GM21529 (cell line): ENCODE results near the gene RPA3.
"Not testable (repeated sequence)": the region's sequence is repeated elsewhere in the genome, so short reads cannot be mapped to it uniquely, and the experiment has no call there.

ENCODE experiments used
- ATAC-seq: cut with Tn5 transposase; IDR thresholded peaks from one replicate; pipeline ENCODE4 v1.9.1; 2021; ENCODE audit not compliant: unreplicated experiment

Gene RPA3

DNA sequence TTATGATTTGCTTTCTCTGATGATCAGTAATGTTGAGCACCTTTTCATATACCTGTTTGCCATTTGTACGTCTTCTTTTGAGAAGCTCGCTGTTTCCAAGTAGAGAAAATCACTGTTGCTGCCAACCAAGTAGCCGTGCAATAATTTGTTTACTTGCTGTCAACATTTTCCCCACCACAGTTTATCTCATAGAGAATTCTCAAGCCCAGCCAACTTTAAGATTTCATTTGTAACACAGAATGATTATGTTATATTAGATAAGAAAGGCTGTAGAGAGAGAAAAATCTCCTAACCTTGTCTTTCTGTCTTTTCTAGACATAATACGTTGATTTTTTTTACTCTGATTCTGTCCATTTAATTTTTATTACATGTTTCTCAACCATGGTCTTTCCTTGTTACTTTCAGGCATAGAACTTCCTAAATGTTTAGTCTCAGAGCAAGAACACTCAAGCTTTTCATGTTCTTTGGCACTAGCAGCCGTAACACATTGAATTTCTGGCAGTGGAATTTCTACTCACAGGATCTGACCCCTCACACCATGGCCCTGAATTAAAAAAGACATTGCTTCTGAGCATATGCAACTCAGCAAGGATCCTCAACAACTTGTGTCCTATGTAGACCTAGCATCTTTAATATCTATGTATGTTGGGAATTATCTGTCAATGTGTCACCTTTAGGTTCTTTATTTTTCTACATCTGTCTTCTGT, 23.1 kb downstream of the RPA3 start:
- no peak for ATAC-seq

DNA sequence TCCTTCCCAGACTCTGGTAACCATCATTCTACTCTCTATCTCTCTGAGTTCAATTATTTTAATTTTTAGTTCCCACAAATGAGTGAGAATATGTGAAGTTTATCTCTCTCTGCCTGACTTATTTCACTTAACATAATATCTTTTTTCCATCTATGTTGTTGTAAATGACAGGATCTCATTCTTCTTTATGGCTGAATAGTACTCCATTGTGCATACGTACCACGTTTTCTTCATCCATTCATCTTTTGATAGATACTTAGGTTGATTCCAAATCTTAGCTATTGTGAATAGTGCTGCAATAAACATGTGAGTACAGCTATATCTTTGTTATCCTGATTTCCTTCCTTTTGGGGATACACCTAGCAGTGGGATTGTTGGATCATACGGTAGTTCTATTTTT, 23.9 kb downstream of the RPA3 start:
- ATAC-seq, result no peak

- ATAC-seq, result no peak
These were observed 24.5 kb downstream of the RPA3 start for GRCh38 chr7:7693881-7694280.

GRCh38 chr7:7688956-7689355, 29.5 kb downstream of the RPA3 start:
- no peak for ATAC-seq

- no peak for ATAC-seq
These were observed 30.1 kb downstream of the RPA3 start for GRCh38 chr7:7688310-7688709.

- ATAC-seq, result no peak
These were observed 30.6 kb downstream of the RPA3 start for GRCh38 chr7:7687800-7688199.

DNA sequence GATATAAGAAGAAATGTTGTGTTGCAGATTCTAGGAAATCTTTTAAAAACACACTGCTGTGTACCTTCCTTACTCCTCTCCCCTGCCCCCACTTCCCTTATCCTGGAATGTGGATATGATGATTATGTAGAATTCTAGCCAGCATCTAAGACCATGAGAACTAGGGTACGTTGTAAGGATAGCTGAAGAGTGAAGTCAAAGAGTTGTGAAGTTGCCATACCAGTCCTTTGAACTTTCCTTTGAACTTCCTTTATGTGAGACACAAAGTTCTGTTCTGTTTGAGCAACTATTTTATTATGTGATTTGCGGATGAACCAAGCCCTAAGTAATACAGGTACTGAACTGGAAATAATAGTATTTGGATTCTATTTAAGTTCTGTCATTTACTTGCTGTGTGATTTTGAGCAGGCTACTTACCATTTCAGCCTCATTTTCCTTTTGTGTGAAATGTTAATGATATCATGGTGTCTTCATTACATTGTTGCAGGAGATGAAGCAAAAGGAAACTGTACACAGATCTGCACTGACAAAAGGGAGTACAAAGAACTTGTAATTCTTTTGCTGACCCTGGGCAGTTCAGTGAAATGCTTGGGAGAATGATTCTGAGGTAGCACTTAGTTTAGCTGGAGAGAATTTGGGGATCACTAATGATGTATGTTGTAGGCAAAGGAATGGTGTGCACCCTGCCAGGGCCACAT, 31.4 kb downstream of the RPA3 start:
- no peak for ATAC-seq

GRCh38 chr7:7682861-7683260, 35.5 kb downstream of the RPA3 start:
- no peak for ATAC-seq

DNA sequence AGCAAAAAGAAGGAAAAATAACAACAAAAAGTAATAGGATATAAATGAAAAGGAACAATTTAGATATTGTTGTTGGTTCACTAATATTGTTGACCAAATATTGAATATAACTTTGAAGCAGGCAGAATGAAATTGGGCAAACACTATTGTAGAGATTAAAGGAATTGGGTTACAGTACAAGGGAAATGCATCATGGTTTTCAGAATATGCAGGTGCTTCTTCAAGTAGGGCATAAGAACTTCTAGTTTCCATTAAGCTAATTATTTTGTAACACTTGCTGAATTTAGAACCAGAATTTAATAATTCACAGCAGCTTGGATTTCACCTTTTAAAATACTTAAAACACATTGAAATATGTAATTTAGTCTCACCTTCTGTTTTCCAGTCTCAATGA, 36.5 kb downstream of the RPA3 start:
- ATAC-seq, result no peak

DNA sequence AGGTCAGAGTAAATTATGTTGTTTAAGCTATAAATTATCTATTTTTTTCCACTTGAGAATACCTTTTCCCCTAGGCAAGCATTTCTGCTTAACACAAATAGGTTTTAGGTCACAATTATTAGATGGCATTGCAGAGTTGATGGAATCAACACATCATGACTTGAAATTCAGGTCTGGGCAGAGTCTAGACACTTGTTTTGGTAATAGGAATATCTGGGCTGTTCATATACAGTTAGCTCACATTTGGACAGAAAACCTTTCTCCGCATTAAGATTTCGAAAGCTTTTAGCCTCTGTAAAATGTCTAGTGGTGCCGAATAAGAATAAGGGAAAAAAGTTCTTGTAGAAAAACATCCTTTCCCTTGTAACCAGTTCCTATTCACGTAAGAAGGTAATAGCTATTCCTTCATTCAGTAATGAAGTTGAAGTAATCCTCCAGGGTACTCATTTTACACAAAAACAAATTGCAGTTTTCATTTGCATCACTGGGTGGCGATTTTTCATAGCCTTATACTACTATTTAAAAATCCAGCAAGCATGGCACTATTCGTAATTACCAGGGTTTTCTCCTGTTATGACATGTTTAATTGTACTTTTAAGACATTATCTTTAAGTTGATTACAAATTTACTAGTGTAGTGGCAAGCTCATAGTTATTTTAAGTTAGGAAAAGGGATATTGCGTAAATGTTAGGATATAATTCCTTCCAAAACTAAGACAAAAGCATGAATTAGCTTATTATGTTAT, 37.0 kb downstream of the RPA3 start:
- ATAC-seq, result peak; percentile 86

GRCh38 chr7:7679640-7680039, 38.8 kb downstream of the RPA3 start:
- ATAC-seq, result not testable (repeated sequence)

- ATAC-seq, result no peak
These were observed 42.7 kb downstream of the RPA3 start for GRCh38 chr7:7675686-7676085.

DNA sequence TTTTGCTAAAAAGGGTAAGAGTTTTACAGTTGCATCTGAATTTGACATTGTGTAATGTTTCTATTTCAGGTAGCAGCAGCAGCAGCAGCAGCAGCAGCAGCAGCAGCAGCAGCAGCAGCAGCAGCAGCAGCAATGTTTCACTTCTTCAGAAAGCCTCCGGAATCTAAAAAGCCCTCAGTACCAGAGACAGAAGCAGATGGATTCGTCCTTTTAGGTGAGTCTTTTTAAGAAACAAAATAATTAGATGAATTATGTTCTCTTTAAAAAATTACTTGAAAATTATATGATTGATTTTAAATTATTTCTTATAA, 45.2 kb downstream of the RPA3 start:
- ATAC-seq, result no peak

- no peak for ATAC-seq
These were observed 45.7 kb downstream of the RPA3 start for GRCh38 chr7:7672545-7673239.

- ATAC-seq, result no peak
These were observed 47.0 kb downstream of the RPA3 start for GRCh38 chr7:7671361-7671760.

- no peak for ATAC-seq
These were observed 47.9 kb downstream of the RPA3 start for GRCh38 chr7:7670490-7670889.

- no peak for ATAC-seq
These were observed 49.7 kb downstream of the RPA3 start for GRCh38 chr7:7668706-7669105.

GRCh38 chr7:7667187-7667586, 51.2 kb downstream of the RPA3 start:
- no peak for ATAC-seq

DNA sequence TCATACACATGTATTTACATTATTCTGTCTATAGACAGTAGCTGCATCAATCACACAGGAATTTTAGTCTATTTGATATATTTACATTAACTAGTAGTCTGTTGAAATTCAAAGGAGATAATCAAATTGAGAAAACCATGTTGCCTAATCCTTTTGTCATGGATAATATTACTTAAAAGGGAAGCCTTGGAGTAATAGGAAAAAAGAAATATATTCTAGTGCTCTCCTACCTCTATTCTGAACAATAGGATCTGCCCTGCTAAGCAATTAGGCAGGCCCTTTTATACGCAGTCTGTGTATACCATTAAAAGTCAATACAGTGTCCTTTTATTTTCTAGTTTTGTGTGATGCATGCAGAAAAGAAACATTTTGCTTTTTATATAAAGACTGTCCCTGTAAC, 53.4 kb downstream of the RPA3 start:
- no peak for ATAC-seq

DNA sequence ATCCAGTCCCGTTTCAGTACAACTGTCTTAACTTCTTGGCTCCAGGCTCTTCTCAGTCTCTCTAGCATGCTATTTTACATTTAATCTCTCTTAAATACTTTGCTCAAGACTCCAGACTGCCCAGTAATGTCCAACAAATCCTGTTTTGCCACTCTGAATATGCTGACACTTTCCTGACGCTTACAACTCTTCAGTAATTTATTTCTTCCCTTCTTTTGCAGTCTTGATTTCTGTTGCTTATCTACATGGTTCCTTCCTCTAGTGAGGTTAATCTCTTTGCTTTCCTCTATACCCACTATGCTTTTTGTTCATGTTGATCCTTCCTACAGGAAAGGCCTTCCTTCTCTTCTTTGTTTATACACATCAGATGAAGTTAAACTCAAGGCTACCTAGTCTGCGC, 54.1 kb downstream of the RPA3 start:
- no peak for ATAC-seq

- no peak for ATAC-seq
These were observed 55.9 kb downstream of the RPA3 start for GRCh38 chr7:7662527-7662926.

DNA sequence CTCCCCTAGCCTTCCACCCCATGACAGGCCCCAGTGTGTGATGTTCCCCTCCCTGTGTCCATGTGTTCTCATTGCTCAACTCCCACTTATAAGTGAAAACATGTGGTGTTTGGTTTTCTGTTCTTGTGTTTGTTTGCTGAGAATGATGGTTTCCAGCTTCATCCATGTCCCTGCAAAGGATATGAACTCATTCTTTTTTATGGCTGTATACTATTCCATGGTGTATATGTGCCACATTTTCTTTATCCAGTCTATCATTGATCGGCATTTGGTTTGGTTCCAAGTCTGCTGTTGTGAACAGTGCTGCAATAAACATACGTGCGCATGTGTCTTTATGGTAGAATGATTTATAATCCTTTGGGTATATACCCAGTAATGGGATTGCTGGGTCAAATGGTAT, 61.9 kb downstream of the RPA3 start:
- not testable (repeated sequence) for ATAC-seq
